ENCODE measurements around the gene LRRC51. TPM values are rescaled to one million over a fixed set of nuclear protein-coding genes. Genes with fewer than 3 reads are reported as not detected.

The LRRC51 gene
- total and polyA plus RNA-seq, 2 of the 4 experiments (the other 2 are of a cell fraction): 5.3 to 5.6 TPM

GRCh38 chr11:72069200-72069599 is 11.4 kb upstream of the LRRC51 start:
- peak overlapping the region; percentile 35 for H2AK9ac ChIP-seq (replicated peaks; ENCODE audit: low read depth, low read length, poor library complexity)
- ChIA-PET CTCF (interaction anchor here (0.6 to 2.0 kb wide), 4 partner anchors 11 to 44 kb away, joined by 3 to 7 read pairs (median 5); no protein-coding TSS in a partner anchor), POLR2A (ENCODE audit: unreplicated experiment) (no interaction called here)
- peaks cover 35 to 65% of the 10 kb centered on the region in 2 experiments for H3K79me1 ChIP-seq (ENCODE audit: low read depth in 1 of 2, low read length in 2 of 2)
- peak overlapping the region; percentile 83 for H3K56ac ChIP-seq (ENCODE audit: extremely low read depth, insufficient read depth, low read length)
- H2BK120ac ChIP-seq (ENCODE audit: low read depth, low read length): peak overlapping the region; percentile 75
- H3K9ac ChIP-seq (ENCODE audit: low read depth, low read length): peak overlapping the region; percentile 65; the same call in 1 of the 2 replicates
- H4K20me1 ChIP-seq (ENCODE audit: insufficient read depth, low read length): peaks cover 7% of the 10 kb centered on the region; the same call in 1 of the 2 replicates
- no peaks in the 10 kb centered on the region for H3K27me3 ChIP-seq (ENCODE audit: control insufficient read depth, insufficient read depth, low read length)
- H2AK5ac ChIP-seq (ENCODE audit: low read depth, low read length): peak overlapping the region; percentile 97
- H2BK15ac ChIP-seq (ENCODE audit: low read depth, low read length): peak overlapping the region; percentile 46
- H3K36me3 ChIP-seq (ENCODE audit: control insufficient read depth, insufficient read depth, low read length): no peaks in the 10 kb centered on the region; the same call in 1 of the 2 replicates
- ATAC-seq (ENCODE audit: low read depth): peak; percentile 3; the same call in 1 of the 2 replicates
- BruUV-seq (replicated peaks): no TSS peak
- peak overlapping the region; percentile 40 for H2AFZ ChIP-seq (replicated peaks; ENCODE audit: low read length, poor library complexity)
- H3K4me1 ChIP-seq (ENCODE audit: control insufficient read depth, insufficient read depth, low read length): peaks cover 30% of the 10 kb centered on the region
- H3K4me2 ChIP-seq (ENCODE audit: low read depth, low read length): peak overlapping the region; percentile 72
- dilution Hi-C loops (cut with HindIII; ENCODE audit: low sequenced_read_pairs, unreplicated experiment): no loop called here
- H2BK20ac ChIP-seq (ENCODE audit: low read depth, low read length): peak overlapping the region; percentile 45
- peak overlapping the region; percentile 86 for H2BK5ac ChIP-seq (ENCODE audit: low read depth, low read length, poor library complexity, severe bottlenecking)
- peak overlapping the region; percentile 79 for H4K91ac ChIP-seq (ENCODE audit: insufficient read depth, low read depth, low read length)
- H4K8ac ChIP-seq (ENCODE audit: low read depth in 2 of 2, low read length in 2 of 2): peak overlapping the region; percentile 26 to 92
- H3K9me1 ChIP-seq (ENCODE audit: insufficient read depth, low read length): peaks cover 21% of the 10 kb centered on the region
- H3K9me3 ChIP-seq (ENCODE audit: control insufficient read depth, insufficient read depth, low read length): no peaks in the 10 kb centered on the region
- H3K18ac ChIP-seq (ENCODE audit: low read depth, low read length): peak overlapping the region; percentile 78; the same call in 1 of the 2 replicates
- in situ Hi-C loops (cut with MboI; ENCODE audit: low sequenced_read_pairs): no loop called here
- intact Hi-C loops (cut with micrococcal nuclease): no loop called here
- peak overlapping the region; percentile 50 for H3K23ac ChIP-seq (ENCODE audit: low read depth, low read length)
- peak overlapping the region; percentile 6; the same call in 1 of the 2 replicates for H3K4me3 ChIP-seq (ENCODE audit: insufficient read depth, low read depth, low read length)
- peak overlapping the region; percentile 73 for H3K27ac ChIP-seq (ENCODE audit: insufficient read depth, low read length)
- TF ChIP-seq CEBPB (IDR thresholded peaks at IDR 0.05; ENCODE audit: low read depth, low read length): peak; percentile 38; the same call in 1 of the 2 replicates
- TF ChIP-seq BHLHE40 (IDR thresholded peaks at IDR 0.05; ENCODE audit: low read depth, low read length): no peak
- no peak for TF ChIP-seq CHD1 (IDR thresholded peaks at IDR 0.05; ENCODE audit: low read depth, low read length)
- no peak for TF ChIP-seq NFE2L2 (IDR thresholded peaks at IDR 0.05; ENCODE audit: low read depth, low read length)
- no peak for TF ChIP-seq ELK1 (IDR thresholded peaks at IDR 0.05; ENCODE audit: borderline replicate concordance, low read depth, low read length)
- TF ChIP-seq POLR2A (IDR thresholded peaks at IDR 0.05; ENCODE audit: low read depth, low read length): no peak
- H3K14ac ChIP-seq (replicated peaks; ENCODE audit: low read depth, low read length): peak overlapping the region; percentile 91
- DNase-seq: no peak
- peak overlapping the region; percentile 85 for H3K4ac ChIP-seq (ENCODE audit: low read depth, low read length)
- peak overlapping the region; percentile 24 for H4K5ac ChIP-seq (ENCODE audit: low read depth, low read length)
